ENCODE results near the gene ATP8A1.

DNA sequence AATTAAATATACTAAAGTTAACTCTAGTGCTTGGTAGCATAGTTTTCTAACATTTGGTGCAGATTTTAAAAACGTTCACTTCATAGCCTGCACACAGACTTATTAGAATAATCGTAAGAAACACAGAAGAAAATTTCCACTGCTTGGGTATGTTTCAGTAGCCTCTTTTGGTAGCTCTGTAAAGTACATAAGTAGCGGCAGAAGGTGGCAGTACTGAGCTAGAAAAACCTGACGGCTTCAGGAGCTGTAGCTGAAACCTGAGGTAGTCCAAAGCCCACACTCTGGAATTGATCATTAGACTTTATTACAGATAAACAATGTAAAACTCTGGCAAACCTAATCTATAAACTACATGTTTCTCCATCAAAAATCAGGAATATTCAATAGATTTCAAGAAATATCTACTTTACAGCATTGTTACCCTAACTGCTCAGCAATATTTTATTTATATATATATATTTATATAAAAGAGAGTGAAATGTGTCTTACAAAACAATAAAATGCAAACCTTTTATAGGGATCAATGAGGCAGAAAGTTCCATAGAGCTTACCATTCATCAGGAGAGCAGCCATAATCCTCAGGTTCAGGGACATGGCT, 88.2 kb downstream of the ATP8A1 start:
- TF ChIP-seq, protein P1, sequence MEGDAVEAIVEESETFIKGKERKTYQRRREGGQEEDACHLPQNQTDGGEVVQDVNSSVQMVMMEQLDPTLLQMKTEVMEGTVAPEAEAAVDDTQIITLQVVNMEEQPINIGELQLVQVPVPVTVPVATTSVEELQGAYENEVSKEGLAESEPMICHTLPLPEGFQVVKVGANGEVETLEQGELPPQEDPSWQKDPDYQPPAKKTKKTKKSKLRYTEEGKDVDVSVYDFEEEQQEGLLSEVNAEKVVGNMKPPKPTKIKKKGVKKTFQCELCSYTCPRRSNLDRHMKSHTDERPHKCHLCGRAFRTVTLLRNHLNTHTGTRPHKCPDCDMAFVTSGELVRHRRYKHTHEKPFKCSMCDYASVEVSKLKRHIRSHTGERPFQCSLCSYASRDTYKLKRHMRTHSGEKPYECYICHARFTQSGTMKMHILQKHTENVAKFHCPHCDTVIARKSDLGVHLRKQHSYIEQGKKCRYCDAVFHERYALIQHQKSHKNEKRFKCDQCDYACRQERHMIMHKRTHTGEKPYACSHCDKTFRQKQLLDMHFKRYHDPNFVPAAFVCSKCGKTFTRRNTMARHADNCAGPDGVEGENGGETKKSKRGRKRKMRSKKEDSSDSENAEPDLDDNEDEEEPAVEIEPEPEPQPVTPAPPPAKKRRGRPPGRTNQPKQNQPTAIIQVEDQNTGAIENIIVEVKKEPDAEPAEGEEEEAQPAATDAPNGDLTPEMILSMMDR (IDR thresholded peaks at IDR 0.05 in 8 of 11, conservative IDR thresholded peaks at IDR 0.05 in 3 of 11), result peak; percentile 42 to 84 (median 72)
- TF ChIP-seq POLR2AphosphoS5 (IDR thresholded peaks at IDR 0.05) (no peak), POLR2A (IDR thresholded peaks at IDR 0.05) (no peak)
